Effector CD4-positive, alpha-beta T cell (primary cell): ENCODE results near the gene EBI3. TPM values are rescaled to one million over a fixed set of nuclear protein-coding genes. Genes with fewer than 3 reads are reported as not detected.
A peak's percentile ranks its signal among the peaks of the same experiment; 100 is the strongest.
"Not testable (repeated sequence)": the region's sequence is repeated elsewhere in the genome, so short reads cannot be mapped to it uniquely, and the experiment has no call there.

Source experiments
- DNase-seq: peaks from one replicate; pipeline ENCODE4 v3.0.0-alpha.2; 2020
- total RNA-seq: gene quantifications from one replicate; lab custom pipeline; 2026; lab: John Stamatoyannopoulos, UW

Gene EBI3
- total RNA-seq, result not detected

DNA sequence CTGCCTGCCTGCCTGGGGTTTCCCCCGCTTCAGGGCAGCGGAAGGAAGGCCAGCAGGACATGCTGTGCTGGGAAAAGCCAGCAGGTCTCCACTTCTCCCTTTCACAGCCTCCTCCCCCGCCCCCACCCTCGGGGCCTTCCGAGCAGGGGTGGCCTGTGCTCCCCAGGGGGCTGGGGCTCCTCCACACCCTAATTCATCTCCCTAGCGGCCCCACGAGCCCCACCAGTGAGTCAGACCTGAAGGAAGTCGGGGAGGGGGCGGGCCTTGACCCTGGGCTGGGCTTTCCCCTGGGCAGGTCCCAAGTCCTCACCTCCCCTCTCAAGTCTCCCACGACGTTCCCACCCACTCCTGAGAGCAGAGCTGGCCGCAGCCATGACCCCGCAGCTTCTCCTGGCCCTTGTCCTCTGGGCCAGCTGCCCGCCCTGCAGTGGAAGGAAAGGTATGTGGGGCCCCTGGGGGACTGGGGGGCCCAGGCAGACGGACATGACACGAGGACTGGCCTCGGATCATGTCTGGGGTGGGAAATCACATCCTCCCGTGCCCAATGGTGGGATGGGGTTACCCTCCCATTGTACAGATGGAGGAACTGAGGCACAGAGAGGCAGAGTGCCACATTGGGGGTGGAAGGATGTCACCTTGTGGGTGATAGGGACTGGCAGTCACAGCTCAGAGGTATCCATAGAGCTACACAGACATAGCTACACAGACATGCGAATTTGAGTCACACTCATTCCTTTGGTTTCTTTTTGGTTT lies at the start of gene EBI3:
Gene EBI3, plus strand, starts transcription at position 345 of the 753 bp plus-strand sequence. Its CDS starts 28 bp downstream, at position 373.
- no peak for DNase-seq

DNA sequence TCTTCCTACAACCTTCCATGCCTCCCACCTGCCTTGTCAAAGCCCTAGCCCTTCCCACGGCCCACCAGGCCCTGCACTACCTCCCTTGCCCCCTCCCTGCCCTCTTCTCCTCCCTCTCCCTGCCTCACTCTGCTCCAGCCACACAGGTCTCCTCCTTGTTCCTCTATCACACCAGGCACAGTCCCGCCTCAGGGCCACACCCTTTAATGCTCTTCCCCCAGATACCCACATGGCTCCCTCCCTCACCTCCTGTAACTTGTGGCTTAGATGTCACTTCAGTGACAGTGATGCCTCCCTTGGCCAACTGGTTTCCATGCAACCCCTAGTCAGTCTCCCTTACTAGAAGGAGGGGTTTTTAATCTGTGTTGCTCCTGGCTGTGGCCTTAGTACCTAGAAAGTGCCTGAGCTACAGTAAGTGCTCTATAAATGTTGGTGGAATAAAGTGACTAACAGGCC lies 48.2 kb upstream of the EBI3 start:
- no peak for DNase-seq

DNA sequence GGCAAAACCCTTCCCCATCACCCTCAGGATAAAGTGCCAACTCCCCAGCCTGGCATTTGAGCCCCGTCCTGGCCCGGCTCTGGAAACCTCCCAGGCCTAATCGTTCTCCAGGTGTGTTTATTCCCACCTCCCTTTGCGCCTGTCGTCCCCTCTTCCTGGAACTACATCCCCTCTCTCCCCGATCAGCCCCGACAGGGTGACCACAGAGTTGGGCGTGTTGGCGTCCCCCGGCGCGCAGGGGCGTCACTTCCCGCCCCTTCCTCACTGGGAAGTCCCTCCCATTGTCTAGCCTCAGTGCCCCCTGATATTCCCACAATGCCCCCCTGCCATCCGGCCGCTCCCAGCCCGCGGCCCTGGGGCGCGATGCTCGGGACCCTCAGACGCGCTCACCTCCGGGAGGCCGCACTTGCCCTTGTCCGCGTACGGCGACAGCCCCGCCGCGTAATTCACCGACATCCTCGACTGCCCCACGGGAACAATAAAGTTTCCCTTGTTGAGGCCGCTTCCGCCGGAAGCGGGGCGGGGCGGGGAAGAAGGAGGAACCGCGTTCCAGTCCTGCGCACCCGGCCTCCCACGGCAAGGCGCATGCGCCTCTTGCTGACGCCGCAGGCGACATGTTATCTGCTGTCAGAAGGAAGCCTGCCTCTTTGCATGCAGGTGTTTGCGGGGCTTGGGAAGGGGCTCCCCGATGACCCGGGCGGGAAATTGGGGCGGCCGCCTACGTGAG lies 47.1 kb upstream of the EBI3 start, which contains the start of the genes ANKRD24 and SIRT6:
Gene ANKRD24, plus strand, starts transcription at position 606 of the 727 bp plus-strand sequence. CDS start 3,737 bp downstream, outside the sequence.
Gene SIRT6, minus strand, starts transcription at position 480 of the 727 bp plus-strand sequence. Its CDS starts 24 bp downstream, at position 456.
- peak; percentile 94 for DNase-seq

DNA sequence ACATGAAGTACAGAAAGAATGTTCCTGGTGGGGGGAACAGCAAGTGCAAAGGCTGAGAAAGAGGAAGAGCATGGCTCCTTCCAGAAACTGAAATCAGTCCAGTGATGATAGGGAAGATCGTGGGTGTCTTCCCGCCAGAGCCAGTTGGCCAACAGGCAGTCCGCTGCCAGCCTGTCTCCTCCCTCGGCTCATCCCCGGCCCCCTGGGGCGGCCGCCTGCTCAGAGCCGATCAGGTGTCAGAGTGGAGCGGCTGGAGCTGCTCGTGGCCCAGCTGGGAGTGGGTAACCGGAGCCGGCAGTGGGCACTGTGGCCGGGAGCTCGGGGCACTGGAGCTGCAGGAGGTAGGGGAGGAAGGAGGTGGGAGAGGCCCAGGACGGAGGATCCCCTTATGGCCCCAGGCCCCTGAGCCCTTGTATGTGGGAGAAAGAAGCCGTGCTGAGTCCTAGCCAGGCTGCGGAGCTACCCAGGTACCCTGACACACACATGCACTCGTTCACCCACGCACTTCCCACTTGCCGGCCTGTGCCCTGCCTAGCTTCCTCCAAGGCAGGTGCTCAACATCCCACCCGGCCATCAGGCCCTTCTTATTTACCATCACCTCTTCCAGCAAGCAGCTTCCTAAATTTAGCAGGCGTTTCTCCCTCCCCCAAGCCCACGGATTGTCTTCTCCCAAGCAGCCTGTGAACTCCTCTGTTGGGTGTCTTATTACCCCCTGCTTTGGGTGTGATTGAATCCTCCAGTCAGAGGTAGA lies 45.2 kb upstream of the EBI3 start:
- no peak for DNase-seq

DNA sequence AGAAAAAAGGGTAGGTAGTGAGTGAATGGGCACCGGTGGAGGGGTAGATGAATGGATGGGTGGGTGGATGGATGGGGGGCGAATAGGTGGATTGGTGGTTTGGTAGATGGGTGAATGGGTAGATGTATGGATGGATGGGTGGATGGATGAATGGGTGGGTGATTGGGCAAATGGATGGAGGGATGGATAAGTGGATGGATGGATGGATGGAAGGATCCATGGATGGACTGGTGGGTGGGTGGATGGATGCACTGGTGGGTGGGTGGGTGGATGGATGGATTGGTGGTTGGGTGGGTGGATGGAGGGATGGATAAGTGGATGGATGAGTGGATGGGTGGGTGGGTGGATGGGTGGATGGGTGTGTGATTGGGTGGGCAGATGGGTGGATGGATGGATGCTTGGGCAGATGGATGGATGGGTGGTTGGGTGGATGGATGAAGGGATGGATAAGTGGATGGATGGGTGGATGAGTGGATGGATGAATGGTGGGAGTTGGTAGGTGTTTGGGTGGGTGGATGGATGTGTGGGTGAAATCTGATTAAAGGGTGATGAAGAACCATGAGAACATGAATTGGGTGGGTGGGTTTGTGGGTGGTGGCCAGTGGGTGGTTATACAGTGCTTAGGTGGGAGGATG lies 44.5 kb upstream of the EBI3 start:
- DNase-seq, result no peak

DNA sequence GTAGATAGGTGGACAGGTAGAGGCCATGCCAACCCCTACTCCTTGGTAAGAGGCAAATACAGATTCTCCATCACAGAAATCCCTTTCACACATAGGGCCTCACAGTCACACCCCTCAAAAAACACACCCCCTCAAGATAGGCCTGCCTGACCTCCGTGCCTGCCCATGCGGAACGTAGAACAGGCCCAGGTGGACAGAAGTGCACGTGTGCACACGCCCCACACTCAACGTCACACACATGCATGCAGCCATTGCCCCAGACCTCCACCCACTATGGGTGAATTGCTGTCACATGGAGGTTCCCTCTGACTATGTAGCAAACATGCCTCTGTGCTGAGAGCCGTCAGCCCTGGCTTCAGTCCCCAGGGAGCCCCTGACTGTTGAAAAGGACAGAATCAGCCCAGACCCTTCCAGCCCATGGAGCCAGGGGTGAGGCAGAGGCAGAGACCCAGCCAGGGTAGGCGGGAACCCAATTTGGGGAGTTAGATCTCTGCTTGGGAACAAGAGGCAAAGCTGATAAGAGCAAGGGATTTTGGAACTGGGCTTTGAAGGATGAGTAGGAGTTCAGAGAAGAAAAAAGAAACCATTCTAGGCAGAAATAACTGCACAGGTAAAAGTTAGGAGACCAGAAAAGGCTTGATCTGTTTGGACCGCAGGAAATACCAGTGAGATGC lies 43.8 kb upstream of the EBI3 start:
- DNase-seq, result no peak

DNA sequence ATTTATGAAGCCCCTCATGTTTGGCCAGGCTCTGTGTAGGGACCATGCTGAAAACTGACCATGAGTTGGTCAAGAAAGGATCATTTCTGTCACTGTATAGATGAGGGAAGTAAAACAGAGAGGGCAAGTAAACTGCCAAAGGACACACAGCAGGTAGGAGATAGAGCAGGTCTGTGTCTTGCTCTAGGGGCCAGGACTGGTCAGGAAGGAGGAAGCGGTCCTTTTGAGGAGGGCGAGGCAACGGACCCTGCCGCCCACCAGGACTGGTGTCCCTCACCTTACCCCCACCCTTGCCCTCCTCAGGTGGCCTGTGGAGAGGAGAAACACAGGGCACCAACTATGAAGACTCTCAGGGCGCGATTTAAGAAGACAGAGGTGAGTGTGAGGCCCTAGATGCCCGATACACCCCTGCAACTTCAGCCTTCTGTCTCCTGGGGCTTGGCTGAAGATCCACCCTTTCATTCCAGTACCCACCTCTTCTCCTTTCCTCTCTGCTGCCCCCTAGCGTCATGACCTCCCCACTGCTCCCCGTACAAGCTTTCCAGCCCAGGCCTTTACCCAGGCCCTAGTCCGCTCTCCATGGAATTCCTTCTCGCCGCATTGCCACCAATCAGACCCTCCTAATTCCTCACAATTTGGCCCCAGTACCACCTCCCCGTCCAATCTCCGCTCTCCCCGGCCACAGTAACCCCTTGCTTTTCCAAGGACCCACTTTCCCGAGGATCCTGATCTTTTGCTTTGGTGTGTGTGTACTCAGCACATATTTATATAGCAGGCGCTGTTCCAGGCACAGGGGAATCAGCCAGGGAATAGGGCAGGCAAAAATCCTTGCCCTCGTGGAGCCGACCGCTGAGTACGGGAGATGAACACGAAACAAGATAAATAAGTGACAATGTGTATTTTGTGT lies 43.0 kb upstream of the EBI3 start:
- peak; percentile 62 for DNase-seq

DNA sequence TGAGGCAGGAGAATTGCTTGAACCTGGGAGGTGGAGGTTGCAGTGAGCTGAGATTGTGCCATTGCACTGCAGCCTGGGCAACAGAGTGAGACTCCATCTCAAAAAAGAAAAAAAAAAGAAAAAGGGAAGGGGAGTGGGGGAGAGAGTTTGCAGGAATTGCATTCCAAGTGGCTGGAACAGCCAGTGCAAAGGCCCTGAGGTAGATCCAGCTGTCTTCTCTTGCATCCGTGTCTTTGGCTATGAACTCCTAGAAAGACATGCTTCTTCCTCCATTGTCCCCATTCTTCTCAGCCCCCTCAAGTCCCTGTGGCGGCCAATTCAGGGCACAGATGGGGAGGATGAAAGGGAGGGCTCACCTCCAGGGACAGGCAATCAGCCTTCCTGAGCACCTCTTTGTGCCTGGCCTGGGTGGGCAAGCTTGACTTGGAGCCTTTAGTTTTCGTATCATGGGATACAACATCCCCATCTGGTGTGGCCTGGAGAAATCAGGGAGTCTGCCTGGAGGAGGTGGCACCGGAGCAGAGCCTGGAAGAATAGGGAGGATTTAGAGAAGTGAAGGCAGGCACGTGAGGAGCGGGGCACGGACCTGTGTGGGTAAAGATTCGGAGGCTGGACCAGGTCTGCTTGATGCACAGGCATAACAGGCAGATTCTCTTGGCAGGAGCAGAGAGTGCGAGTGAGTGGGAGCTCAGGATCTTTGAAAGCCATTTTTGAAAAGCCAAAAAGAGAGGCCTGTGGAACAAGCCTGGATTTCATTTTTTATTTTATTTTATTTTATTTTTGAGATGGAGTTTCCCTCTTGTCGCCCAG lies 41.8 kb upstream of the EBI3 start:
- DNase-seq, result no peak

DNA sequence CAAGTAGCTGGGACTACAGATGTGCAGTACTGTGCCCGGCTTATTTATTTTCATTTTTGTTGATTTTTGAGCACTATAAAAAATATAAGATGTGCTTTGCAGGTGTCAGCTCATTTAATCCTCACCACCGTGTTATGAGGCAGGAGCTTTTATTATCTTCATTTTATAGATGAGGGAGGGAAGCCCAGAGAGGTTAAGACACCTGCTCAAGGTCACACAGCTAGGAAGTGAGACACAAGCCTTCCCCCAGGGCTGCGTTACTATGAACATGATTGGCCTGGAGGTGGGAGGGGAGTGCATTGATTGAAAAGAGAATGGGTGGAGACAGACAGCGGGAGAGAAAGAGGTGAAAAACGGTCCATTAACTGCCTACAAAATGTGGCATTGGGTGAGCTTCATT lies 39.7 kb upstream of the EBI3 start:
- DNase-seq, result no peak

DNA sequence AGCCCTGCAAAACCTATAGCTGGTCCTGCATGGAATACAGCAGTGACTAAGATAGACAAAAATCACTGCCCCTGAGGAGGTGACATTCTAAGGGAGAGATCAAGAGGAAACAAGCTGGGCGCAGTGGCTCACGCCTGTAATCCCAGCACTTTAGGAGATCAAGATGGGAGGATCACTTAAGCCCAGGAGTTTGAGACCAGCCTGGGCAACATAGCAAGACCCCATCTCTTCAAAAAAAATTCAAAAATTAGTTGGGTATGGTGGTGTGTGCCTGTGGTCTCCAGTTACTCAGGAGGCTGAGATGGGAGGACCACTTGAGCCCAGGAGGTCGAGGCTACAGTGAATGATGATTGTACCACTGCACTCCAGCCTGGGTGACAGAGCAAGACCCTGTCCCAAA lies 36.8 kb upstream of the EBI3 start:
- not testable (repeated sequence) for DNase-seq

DNA sequence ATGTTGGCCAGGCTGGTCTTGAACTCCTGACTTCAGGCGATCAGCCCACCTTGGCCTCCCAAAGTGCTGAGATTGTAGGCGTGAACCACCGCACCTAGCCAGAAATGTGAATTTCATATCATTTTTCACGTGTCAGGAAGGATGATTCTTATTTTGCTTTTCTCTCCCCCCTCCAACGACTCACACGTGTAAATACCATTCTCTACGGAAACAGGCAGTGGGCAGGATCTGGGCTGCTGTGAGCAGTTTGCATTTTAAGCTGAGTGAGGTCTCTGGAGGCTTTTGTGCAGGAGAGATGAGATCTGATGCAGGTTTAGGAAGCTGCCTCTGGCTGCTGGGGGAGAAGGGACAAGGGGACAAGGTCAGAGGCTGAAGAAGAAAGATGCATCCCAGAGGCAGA lies 35.0 kb upstream of the EBI3 start:
- no peak for DNase-seq

DNA sequence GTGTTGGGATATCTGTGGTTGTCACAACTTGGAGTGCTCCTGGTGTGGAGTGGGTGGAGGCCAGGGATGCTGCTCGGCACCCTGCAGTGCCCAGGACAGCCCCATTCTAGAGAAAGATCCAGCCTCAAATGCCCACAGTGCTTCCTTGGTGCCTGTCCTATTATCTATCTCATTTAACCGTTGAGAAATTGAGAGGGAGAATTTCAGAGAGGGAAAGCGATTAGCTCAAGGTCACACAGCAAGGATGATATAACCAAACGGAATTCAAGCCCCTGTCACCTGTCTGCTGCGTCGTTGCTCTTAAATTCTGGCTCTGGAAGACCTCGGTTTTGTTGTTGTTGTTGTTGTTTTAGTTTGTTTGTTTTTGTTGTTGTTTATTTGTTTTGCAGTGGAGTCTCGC lies 33.3 kb upstream of the EBI3 start:
- no peak for DNase-seq

DNA sequence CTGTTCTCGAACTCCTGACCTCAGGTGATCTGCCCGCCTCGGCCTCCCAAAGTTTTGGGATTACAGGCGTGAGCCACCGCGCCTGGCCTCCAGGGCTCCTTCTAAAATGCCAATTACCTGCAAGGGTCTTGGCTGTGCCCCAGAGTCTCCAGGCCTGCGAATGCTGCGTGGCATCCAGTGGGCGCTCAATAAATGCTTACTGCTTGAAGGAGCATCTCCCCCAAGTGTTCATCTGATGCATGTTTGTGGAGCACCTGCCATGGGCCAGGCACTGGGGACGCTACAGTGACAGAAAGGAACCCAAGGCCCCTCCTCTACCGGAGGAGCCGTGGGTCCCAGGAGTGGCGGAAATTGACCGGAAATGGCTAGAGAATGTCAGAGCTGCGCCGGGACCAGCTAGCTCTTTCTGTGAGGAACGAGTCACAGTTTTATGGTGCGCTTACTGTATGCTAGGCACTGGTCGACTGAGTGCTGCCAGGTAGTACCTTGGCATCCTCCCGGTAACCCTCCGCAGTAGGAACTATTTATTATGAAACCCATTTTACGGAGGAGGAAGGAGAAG lies 32.7 kb upstream of the EBI3 start:
- DNase-seq, result no peak

DNA sequence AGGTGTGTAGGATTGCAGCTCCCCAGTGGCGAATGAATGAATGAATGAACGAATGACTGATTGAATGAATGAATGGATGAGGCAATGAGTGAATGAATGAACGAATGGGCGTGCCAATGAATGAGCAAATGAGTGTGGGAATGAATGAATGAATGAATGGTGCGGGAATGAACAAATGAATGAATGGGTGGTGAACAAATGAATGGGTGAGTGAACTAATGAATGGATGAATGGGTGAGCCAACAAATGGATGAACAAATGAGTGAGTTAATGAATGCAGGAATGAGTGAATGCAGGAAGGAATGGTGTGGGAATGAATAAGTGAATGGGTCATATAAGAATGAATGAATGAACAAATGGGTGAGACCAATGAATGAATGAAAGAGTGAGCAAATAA lies 32.1 kb upstream of the EBI3 start:
- DNase-seq, result no peak

DNA sequence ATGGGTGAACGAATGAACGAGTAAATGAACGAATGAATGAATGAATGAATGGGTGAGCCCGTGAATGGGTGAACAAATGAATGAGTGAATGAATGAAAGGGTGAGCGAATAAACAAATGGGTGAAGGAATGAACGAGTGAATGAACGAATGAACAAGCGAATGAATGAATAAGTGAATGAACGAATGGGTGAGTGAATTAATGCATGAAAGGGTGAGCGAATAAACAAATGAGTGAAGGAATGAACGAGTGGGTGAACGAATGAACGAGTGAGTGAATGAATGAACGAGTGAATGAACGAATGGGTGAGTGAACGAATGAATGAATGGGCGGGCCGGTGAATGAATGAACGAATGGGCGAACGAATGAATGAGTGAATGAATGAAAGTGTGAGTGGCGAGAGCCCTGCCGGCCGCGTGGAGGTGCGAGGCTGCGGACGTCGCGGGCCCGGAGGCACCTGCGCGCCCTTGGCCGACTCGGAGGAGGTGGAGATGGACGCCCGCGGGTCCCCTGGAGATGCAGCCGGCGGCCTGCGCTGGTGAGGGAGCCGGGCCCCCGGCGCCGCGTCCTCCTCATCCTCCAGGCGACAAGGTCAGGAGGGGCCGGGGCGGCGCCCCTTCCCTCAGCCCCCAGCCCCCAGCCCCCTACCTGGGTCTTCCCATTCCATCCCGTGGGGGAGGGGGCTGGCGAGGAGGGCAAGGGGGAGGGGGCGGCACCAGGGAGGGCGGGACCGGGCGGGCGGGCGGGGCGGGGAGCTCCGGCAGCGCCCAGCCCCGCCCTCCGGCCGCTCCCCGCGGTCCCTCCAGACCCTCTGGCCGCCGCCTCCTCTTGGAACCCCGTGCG lies 31.5 kb upstream of the EBI3 start:
- DNase-seq, result no peak

DNA sequence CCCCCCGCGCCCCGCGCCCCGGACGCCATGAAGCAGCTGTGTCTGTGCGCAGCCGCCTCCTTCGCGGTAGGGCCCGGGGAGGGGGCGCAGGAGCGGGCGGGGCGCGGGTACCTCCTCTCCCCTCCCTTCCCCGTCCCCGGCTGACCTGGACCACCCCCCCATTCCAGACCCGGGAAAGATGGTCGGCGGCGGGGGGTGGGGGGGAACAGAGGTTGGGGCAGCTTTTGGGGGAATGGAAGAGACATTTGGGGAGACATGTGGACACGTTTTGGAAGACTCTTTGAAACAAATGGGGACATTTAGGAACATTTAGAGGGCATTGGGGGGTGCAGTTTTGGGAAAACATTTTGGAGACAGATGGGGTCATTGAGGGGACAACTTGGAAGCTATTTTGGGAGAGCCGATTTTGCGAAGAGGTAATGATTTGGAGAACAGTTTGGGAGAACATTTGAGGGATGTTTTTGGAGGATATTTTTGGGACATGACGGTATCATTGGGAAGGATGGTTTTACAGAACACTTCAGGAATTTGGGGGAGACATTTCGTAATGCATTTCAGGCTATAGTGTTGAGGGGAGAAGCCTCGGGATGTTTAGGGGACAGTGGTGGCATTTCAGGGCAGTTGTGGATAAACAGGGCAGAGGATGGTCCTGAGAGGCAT lies 30.7 kb upstream of the EBI3 start:
- no peak for DNase-seq

DNA sequence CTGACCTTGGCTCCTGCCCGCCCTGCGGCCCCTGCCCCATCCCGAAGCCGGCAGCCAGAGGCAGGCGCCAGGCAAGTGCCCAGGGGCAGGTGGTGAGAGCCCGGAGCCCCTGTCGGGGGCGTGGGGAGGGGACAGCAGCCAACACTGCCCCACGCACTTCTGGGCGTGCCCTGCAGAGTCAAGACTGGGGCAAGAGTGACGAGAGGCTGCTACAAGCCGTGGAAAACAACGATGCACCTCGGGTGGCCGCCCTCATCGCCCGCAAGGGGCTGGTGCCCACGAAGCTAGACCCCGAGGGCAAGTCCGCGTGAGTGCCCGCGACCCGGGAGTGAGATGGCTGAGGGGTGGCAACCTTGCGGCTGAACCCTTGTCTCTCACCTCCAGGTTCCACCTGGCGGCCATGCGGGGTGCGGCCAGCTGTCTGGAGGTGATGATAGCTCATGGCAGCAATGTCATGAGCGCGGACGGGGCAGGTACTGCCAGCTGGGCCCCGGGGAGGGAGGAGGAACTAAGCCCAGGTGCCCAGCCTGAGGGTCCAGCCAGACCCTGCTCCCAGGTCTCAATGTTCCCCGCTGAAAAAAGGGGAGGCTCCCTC lies 29.5 kb upstream of the EBI3 start:
- DNase-seq, result no peak
